Spleen (tissue), 7 donors: ENCODE measurements around the gene ATXN3L.

Experiments used
- CTCF ChIP-seq, 11 experiments: fragments of 200-600 bp in 7 of 11; fragments of 450-650 bp in 4 of 11; sonication (generic) in 4 of 11; IDR thresholded peaks in 8 of 11; conservative IDR thresholded peaks in 3 of 11; 1 replicate in 7 of 11; 2 replicates in 4 of 11; pipeline versions ENCODE4 v1.4.0 to v1.8.0; 2016 to 2021; ENCODE audit warnings: antibody characterized with exemption in 11 of 11, inconsistent platforms in 4 of 11, mild to moderate bottlenecking in 1 of 11
- POLR2A ChIP-seq, 3 donors: fragments of 450-650 bp; IDR thresholded peaks; one replicate each; pipeline ENCODE4 v1.5.1; 2017; ENCODE audit warnings: antibody characterized with exemption in 3 of 3, mild to moderate bottlenecking in 1 of 3
- POLR2AphosphoS5 ChIP-seq, 3 donors: sonication (generic); formaldehyde crosslinking; IDR thresholded peaks; one replicate each; pipeline ENCODE4 v1.5.1; 2017; ENCODE audit warnings: antibody characterized with exemption in 3 of 3
- donor health status: DM: no; HTN: no; CAD: no; lungs with moderate emphysema.
- donor health status: DM: no; HTN: no; CAD: no.
- donor health status: DM: no; HTN: no; CAD: no.

- no peak for TF ChIP-seq POLR2A (IDR thresholded peaks at IDR 0.05)
- TF ChIP-seq CTCF (IDR thresholded peaks at IDR 0.05 in 8 of 11, conservative IDR thresholded peaks at IDR 0.05 in 3 of 11), result no peak
- no peak for TF ChIP-seq POLR2AphosphoS5 (IDR thresholded peaks at IDR 0.05)
Measured at GRCh38 chrX:13281289-13281688, 38.6 kb downstream of the ATXN3L start.
